Tongue (tissue), 2 donors: ENCODE measurements around the gene SELENOM. TPM values are rescaled to one million over a fixed set of nuclear protein-coding genes. Genes with fewer than 3 reads are reported as not detected.
"Not testable (repeated sequence)": the region's sequence is repeated elsewhere in the genome, so short reads cannot be mapped to it uniquely, and the experiment has no call there.

Experiments used
- DNase-seq: peaks from one replicate; pipeline ENCODE4 v3.0.0-alpha.2; 2015
- total RNA-seq: library from RNA; depleted of rRNA; stranded (reverse); fragments of >200 nt; gene quantifications from one replicate; pipeline ENCODE4 v1.2.3, GENCODE V29; 2014

Gene SELENOM
- total RNA-seq, 1 donor from 2014 or later = 67.7 TPM

GRCh38 chr22:31105282-31105929 is 2.0 kb downstream of the SELENOM start:
- no peak for DNase-seq

DNA sequence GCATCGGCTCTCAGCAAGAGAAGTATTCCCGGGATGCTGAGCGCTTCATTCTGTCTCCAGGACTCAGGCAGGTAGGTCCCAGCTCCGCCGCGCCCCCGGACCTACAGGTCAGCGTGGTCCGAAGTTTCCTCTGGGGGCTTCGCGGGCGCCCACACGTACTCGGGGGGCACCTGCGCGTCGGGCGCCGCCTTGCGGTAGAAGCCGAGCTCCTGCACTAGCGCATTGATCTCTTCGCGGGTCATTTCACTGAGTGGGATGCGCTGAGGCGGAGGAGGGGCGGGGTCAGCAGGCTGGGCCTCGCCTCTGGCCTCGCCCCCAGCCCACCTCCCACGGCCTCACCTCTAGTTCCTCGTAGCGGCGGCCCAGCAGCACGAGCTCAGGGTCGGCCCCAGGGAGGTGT is 2.5 kb downstream of the SELENOM start:
- DNase-seq = peak; percentile 43

DNA sequence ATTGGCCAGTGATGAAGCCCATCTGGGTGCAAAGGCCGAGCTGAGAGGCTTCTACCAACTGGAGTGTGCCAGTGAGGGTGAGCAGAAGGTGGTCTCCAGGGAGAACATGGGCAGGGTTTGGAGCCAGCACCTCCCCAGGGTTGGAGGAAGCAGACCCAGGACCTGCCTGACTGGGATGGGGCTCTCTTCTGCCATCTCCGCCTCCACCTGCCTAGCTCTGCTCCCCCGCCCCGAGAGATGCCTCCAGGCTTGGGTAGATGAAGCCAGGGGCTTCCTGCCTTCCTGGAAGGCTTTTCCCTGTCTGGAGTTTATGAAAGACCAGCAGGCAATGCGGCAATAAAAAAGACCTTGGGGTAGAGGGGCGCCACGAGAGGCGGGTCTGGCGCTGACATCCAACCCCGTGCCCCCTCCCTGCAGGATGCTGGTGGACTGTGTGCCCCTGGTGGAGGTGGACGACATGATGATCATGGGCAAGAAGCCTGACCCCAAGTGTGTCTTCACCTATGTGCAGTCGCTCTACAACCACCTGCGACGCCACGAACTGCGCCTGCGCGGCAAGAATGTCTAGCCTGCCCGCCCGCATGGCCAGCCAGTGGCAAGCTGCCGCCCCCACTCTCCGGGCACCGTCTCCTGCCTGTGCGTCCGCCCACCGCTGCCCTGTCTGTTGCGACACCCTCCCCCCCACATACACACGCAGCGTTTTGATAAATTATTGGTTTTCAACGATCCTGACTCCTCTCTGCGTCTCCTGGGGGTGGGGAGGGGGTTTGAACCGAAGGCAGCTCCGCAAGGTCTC is 3.3 kb downstream of the SELENOM start:
- DNase-seq = no peak

DNA sequence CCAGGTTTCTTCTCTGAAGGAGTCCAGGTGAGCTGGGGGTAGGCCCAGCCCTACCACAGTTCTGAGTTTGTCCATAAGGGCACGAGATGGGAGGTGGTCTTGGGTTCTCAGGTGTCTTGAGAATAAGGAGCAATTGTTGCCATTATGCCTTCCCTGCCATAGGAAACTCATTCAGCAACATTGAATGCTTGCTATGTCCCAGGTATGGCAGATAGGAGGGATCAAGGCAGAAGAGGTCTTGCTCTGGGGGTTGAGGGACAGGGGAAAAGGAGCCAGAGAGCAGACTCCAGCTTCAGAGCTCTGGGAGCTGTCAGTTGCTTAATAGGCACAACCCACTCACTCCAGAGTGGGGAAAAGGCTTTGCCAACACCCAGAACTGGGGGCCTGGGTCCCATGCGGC is 4.3 kb downstream of the SELENOM start:
- no peak for DNase-seq

- DNase-seq = no peak
Measured at GRCh38 chr22:31102441-31103081, 4.8 kb downstream of the SELENOM start.

GRCh38 chr22:31100762-31101525 is 6.4 kb downstream of the SELENOM start:
- no peak for DNase-seq

GRCh38 chr22:31099841-31100761 is 7.3 kb downstream of the SELENOM start:
- DNase-seq = no peak

DNA sequence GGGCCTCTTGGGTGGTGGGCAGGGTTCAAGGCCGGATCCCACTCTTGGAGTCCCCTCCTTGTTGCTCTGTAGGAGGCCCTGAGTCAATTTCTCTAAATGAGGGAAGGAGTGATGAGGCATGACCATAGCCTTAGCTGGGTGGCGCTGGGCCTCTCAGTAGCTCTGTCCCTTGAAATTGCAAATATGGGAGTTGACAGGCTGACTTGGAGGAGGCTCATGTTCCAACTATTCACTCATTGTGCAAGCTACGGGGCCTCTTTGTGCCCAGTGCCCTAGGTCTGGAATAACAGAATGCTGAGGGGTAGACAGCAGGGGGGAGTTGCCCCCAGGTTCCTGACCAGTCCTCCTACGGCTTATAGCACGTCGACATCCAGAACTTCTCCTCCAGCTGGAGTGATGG is 8.0 kb downstream of the SELENOM start:
- DNase-seq = no peak

- no peak for DNase-seq
Measured at GRCh38 chr22:31098632-31099110, 8.7 kb downstream of the SELENOM start.

- DNase-seq = no peak
Measured at GRCh38 chr22:31097941-31098631, 9.3 kb downstream of the SELENOM start.

DNA sequence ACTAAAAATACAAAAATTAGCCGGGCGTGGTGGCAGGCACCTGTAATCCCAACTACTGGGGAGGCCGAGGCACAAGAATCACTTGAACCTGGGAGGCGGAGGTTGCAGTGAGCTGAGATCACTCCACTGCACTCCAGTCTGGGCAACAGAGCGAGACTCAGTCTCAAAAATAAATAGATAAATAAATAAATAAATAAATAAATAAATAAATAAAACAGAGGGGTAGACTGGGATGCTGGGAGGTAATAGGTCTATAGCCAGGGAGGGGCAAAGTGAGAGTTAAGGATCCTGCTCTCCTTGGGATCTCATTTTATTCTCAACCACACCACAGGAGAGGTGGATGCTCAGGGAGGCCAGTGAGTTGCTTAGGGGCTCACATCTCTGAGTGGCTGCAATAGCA is 9.8 kb downstream of the SELENOM start:
- DNase-seq = not testable (repeated sequence)

GRCh38 chr22:31096657-31097279 is 10.6 kb downstream of the SELENOM start:
- no peak for DNase-seq

DNA sequence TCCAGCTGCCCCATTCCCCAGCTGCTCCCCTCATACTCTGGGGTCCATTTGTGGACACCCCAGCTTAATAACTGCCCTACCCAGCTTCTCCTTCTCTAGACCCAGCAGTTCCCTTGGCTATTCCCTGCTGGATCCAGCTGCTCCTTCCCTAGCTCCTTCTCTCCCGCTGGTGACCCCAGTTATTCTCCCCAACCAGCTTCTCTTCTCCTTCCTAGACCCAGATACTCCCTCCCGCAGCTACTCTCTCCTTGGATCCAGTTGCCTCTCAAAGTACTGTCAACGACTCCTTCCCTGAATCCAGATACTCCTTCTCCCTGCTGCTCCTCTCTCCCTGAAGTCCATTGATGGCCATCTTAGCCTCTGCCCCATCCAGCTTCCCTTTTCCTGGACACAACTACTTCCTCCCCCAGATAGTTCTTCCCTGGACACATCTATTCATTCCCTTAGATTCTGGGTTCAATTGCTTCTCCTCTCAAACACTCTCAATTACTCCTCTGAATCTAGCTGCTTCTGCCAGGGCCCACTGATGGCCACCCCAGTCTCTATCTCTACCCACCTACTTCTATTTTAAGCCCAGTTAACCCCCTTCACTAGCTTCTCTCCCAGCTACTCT is 11.6 kb downstream of the SELENOM start:
- no peak for DNase-seq

GRCh38 chr22:31094741-31095140 is 12.6 kb downstream of the SELENOM start:
- DNase-seq = no peak

GRCh38 chr22:31094021-31094551 is 13.3 kb downstream of the SELENOM start:
- peak; percentile 93 for DNase-seq

GRCh38 chr22:31093086-31093850 is 14.1 kb downstream of the SELENOM start:
- peak; percentile 86 for DNase-seq

DNA sequence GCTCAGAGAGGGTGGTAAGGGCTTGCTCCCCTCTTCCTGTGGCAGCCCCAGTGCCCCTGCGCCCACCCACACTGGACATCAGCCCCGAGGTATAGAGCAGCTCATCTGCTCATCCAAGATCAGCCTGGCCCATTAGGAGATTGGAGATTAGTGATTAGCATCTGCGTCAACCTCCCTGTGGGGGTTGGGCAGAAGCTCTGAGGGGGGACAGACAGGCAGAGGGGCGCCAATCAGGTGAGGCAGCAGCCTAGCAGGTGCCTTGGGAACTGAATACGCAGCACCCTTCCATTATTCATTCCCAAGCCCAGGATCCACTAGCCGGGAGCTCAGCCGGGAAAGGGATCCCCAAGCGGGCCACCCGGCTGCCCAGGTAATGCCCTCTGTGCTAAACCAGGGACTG is 15.2 kb downstream of the SELENOM start:
- no peak for DNase-seq

DNA sequence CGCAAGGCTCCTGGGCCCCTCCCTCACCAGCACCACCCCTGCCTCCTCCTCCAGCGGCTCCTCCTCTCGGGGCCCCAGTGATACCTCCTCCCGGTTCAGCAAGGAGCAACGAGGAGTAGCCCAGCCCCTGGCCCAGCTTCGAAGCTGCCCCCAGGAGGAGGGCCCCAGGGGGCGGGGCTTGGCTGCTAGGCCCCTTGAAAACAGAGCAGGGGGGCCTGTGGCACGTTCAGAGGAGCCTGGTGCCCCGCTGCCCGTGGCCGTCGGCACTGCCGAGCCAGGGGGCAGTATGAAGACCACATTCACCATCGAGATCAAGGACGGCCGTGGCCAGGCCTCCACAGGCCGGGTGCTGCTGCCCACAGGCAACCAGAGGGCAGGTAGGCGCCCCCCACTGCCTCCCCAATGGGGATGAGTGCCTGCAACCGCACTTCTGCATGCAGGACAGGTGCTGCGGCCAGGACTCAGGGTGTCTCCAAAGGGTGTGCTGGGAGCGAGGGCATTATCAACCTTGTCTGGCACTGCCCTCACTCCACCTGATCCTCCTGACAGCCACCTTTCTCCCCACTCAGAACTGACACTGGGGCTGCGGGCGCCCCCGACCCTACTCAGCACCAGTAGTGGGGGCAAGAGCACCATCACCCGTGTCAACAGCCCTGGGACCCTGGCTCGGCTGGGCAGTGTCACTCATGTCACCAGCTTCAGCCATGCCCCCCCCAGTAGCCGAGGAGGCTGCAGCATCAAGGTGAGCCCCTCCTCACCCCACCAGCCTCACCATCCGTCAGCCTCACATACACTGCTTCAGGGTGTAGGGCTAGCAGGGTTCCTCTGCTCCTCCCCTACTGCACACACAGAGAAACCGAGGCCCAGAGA is 16.0 kb downstream of the SELENOM start:
- DNase-seq = no peak
